ENCODE results near the gene GRB10.

Gene GRB10

DNA sequence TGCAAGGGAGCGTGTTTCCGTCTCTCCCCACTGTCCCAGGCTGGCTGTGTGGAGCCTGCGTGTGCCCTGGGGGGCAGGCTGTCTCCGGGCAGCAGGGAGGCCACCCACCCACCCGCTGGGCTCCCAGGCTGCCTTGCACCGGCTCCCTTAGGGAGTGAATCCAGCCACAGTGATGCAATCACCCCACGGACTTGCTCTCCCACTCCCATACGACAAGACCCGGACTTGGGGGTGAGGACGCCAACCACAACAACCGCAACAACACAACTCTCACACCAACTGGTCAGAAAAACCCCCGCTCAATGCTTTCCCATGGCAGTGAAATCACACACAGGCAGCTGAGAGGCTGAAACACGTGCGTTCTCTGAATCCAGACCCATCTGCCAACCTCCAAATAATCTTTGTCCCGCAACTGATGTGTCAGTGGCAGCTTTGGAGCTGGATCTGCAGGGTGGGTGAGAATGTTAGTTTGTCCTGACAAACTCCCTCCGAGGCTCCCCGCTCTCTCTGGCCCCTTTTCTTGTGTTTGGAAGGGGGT lies 154.8 kb downstream of the GRB10 start:
- Histone ChIP-seq H3K9ac (ENCODE audit: low read length) (no peak overlapping the region), H3K4me2 (ENCODE audit: low read length) (no peak overlapping the region), H2AFZ (ENCODE audit: low read depth, low read length) (no peak overlapping the region), H3K36me3 (replicated peaks; ENCODE audit: low read depth, low read length) (no peaks in the 10 kb centered on the region), H3K4me3 (ENCODE audit: low read length) (no peak overlapping the region), H3K27ac (ENCODE audit: low read length) (no peak overlapping the region), H3K79me2 (ENCODE audit: low read length) (no peaks in the 10 kb centered on the region), H3K4me1 (ENCODE audit: low read length) (no peaks in the 10 kb centered on the region), H4K20me1 (ENCODE audit: insufficient read depth, low read length) (no peaks in the 10 kb centered on the region), H3K9me3 (ENCODE audit: insufficient read depth, low read length) (no peaks in the 10 kb centered on the region), H3K27me3 (ENCODE audit: low read depth, low read length) (peaks cover 52% of the 10 kb centered on the region)
- no peak for TF ChIP-seq EZH2phosphoT487 (IDR thresholded peaks at IDR 0.05; ENCODE audit: low read depth)

GRCh38 chr7:50626286-50626685 lies 156.4 kb downstream of the GRB10 start:
- H3K4me2 ChIP-seq (ENCODE audit: low read length): no peak overlapping the region
- no peak overlapping the region for H3K4me3 ChIP-seq (ENCODE audit: low read length)
- no peaks in the 10 kb centered on the region for H3K79me2 ChIP-seq (ENCODE audit: low read length)
- no peaks in the 10 kb centered on the region for H3K36me3 ChIP-seq (replicated peaks; ENCODE audit: low read depth, low read length)
- H3K9ac ChIP-seq (ENCODE audit: low read length): no peak overlapping the region
- no peaks in the 10 kb centered on the region for H4K20me1 ChIP-seq (ENCODE audit: insufficient read depth, low read length)
- no peak for TF ChIP-seq EZH2phosphoT487 (IDR thresholded peaks at IDR 0.05; ENCODE audit: low read depth)
- TF ChIP-seq, protein P1, sequence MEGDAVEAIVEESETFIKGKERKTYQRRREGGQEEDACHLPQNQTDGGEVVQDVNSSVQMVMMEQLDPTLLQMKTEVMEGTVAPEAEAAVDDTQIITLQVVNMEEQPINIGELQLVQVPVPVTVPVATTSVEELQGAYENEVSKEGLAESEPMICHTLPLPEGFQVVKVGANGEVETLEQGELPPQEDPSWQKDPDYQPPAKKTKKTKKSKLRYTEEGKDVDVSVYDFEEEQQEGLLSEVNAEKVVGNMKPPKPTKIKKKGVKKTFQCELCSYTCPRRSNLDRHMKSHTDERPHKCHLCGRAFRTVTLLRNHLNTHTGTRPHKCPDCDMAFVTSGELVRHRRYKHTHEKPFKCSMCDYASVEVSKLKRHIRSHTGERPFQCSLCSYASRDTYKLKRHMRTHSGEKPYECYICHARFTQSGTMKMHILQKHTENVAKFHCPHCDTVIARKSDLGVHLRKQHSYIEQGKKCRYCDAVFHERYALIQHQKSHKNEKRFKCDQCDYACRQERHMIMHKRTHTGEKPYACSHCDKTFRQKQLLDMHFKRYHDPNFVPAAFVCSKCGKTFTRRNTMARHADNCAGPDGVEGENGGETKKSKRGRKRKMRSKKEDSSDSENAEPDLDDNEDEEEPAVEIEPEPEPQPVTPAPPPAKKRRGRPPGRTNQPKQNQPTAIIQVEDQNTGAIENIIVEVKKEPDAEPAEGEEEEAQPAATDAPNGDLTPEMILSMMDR (IDR thresholded peaks at IDR 0.05; ENCODE audit: low read depth, low read length): no peak
- no peaks in the 10 kb centered on the region for H3K4me1 ChIP-seq (ENCODE audit: low read length)
- no peak overlapping the region for H2AFZ ChIP-seq (ENCODE audit: low read depth, low read length)
- peaks cover 61% of the 10 kb centered on the region for H3K27me3 ChIP-seq (ENCODE audit: low read depth, low read length)
- H3K9me3 ChIP-seq (ENCODE audit: insufficient read depth, low read length): no peaks in the 10 kb centered on the region
- no peak overlapping the region for H3K27ac ChIP-seq (ENCODE audit: low read length)

GRCh38 chr7:50625360-50625759 lies 157.3 kb downstream of the GRB10 start:
- H3K79me2 ChIP-seq (ENCODE audit: low read length): no peaks in the 10 kb centered on the region
- H3K4me3 ChIP-seq (ENCODE audit: low read length): no peak overlapping the region
- H3K9me3 ChIP-seq (ENCODE audit: insufficient read depth, low read length): no peaks in the 10 kb centered on the region
- no peak overlapping the region for H3K27ac ChIP-seq (ENCODE audit: low read length)
- H3K4me2 ChIP-seq (ENCODE audit: low read length): no peak overlapping the region
- H3K9ac ChIP-seq (ENCODE audit: low read length): no peak overlapping the region
- TF ChIP-seq, protein P1 (IDR thresholded peaks at IDR 0.05; ENCODE audit: low read depth, low read length): no peak
- TF ChIP-seq EZH2phosphoT487 (IDR thresholded peaks at IDR 0.05; ENCODE audit: low read depth): no peak
- no peaks in the 10 kb centered on the region for H3K36me3 ChIP-seq (replicated peaks; ENCODE audit: low read depth, low read length)
- peaks cover 71% of the 10 kb centered on the region for H3K27me3 ChIP-seq (ENCODE audit: low read depth, low read length)
- no peaks in the 10 kb centered on the region for H3K4me1 ChIP-seq (ENCODE audit: low read length)
- no peaks in the 10 kb centered on the region for H4K20me1 ChIP-seq (ENCODE audit: insufficient read depth, low read length)
- no peak overlapping the region for H2AFZ ChIP-seq (ENCODE audit: low read depth, low read length)

DNA sequence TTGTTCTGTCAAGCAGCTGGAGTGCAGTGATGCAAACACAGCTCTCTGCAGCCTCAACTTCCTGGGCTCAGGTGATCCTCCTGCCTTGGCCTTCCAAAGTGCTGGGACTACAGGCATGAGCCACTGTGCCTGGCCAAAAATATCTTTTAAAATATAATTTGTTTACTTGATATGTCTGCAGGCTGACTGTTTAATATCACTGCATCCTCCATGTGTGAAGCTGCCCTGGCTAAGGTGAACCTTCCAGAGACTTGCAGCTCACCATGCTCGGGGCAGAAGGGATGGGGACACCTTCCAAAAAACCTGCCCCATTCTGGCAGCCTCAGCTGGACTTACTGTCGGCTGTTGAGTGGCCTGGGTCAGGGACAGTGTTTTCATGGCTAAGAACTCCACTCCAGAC lies 159.9 kb downstream of the GRB10 start:
- Histone ChIP-seq H3K4me3 (ENCODE audit: low read length) (no peak overlapping the region), H2AFZ (ENCODE audit: low read depth, low read length) (no peak overlapping the region), H3K27me3 (ENCODE audit: low read depth, low read length) (peaks cover 86% of the 10 kb centered on the region), H3K9ac (ENCODE audit: low read length) (no peak overlapping the region), H3K9me3 (ENCODE audit: insufficient read depth, low read length) (no peaks in the 10 kb centered on the region), H3K79me2 (ENCODE audit: low read length) (no peaks in the 10 kb centered on the region), H3K27ac (ENCODE audit: low read length) (no peak overlapping the region), H4K20me1 (ENCODE audit: insufficient read depth, low read length) (no peaks in the 10 kb centered on the region), H3K4me1 (ENCODE audit: low read length) (no peaks in the 10 kb centered on the region), H3K4me2 (ENCODE audit: low read length) (no peak overlapping the region), H3K36me3 (replicated peaks; ENCODE audit: low read depth, low read length) (no peaks in the 10 kb centered on the region)
- TF ChIP-seq, protein P1 (IDR thresholded peaks at IDR 0.05; ENCODE audit: low read depth, low read length): no peak
- TF ChIP-seq EZH2phosphoT487 (IDR thresholded peaks at IDR 0.05; ENCODE audit: low read depth): no peak
